Loucy (cell line): ENCODE results near the gene ZNF253.
"Not testable (repeated sequence)": the region's sequence is repeated elsewhere in the genome, so short reads cannot be mapped to it uniquely, and the experiment has no call there.

Experiments used
- H2AFZ ChIP-seq: fragments of 200-600 bp; sonication (generic); 2 replicates; pipeline ENCODE4 v1.6.0; 2016; ENCODE audit warnings: antibody characterized with exemption, mild to moderate bottlenecking, low read length, moderate library complexity
- H3F3A ChIP-seq: fragments of 200-600 bp; 2 replicates; pipeline ENCODE4 v1.6.0; 2016; ENCODE audit warnings: antibody characterized with exemption, low read depth, mild to moderate bottlenecking
- H3K27me3 ChIP-seq: fragments of 200-600 bp; sonication (generic); 2 replicates; pipeline ENCODE4 v1.6.1; 2014; ENCODE audit warnings: low read length, mild to moderate bottlenecking; ENCODE audit not compliant: insufficient read depth, poor library complexity, severe bottlenecking
- H3K36me3 ChIP-seq: fragments of 200-600 bp; sonication (generic); 2 replicates; pipeline ENCODE4 v1.6.1; 2016; ENCODE audit warnings: low read length; ENCODE audit not compliant: insufficient read depth
- H3K4me1 ChIP-seq: fragments of 200-600 bp; sonication (generic); 2 replicates; pipeline ENCODE4 v1.5.1; 2014; ENCODE audit warnings: low read length, mild to moderate bottlenecking; ENCODE audit not compliant: insufficient read depth, poor library complexity, severe bottlenecking
- H3K4me2 ChIP-seq: fragments of 200-600 bp; sonication (generic); 2 replicates; pipeline ENCODE4 v1.6.0; 2014; ENCODE audit warnings: antibody characterized with exemption, low read length, low read depth, mild to moderate bottlenecking; ENCODE audit not compliant: poor library complexity, severe bottlenecking
- H3K4me3 ChIP-seq: fragments of 200-600 bp; sonication (generic); 2 replicates; pipeline ENCODE4 v1.5.1; 2014; ENCODE audit warnings: low read length, mild to moderate bottlenecking, mixed read lengths; ENCODE audit not compliant: poor library complexity, severe bottlenecking
- H3K79me2 ChIP-seq: fragments of 200-600 bp; sonication (generic); 2 replicates; pipeline ENCODE4 v1.6.1; 2014; ENCODE audit warnings: low read length; ENCODE audit not compliant: insufficient read depth
- H3K9ac ChIP-seq: fragments of 200-600 bp; sonication (generic); 2 replicates; pipeline ENCODE4 v1.6.0; 2014; ENCODE audit warnings: mild to moderate bottlenecking, low read depth, low read length, moderate library complexity; ENCODE audit not compliant: poor library complexity, severe bottlenecking
- H3K9me2 ChIP-seq: fragments of 200-600 bp; sonication (generic); replicated peaks from 2 replicates; pipeline ENCODE4 v1.6.1; 2016; ENCODE audit warnings: low read depth, low read length, mixed read lengths
- H3K9me3 ChIP-seq: fragments of 200-600 bp; sonication (generic); 2 replicates; pipeline ENCODE4 v1.6.1; 2014; ENCODE audit warnings: mild to moderate bottlenecking, antibody characterized with exemption, low read length, low read depth; ENCODE audit not compliant: insufficient read depth
- H4K20me1 ChIP-seq: fragments of 200-600 bp; sonication (generic); 2 replicates; pipeline ENCODE4 v1.6.0; 2014; ENCODE audit warnings: antibody characterized with exemption, low read length, mild to moderate bottlenecking; ENCODE audit not compliant: insufficient read depth, poor library complexity, severe bottlenecking
- CTCF ChIP-seq: fragments of 200-600 bp; sonication (generic); conservative IDR thresholded peaks from 2 replicates; pipeline ENCODE4 v1.5.1; 2014; ENCODE audit warnings: mild to moderate bottlenecking, antibody characterized with exemption, low read length
- EZH2phosphoT487 ChIP-seq: fragments of 200-600 bp; IDR thresholded peaks from 2 replicates; pipeline ENCODE4 v1.6.1; 2018; ENCODE audit warnings: antibody characterized with exemption, mild to moderate bottlenecking, moderate library complexity, borderline replicate concordance

Gene ZNF253

DNA sequence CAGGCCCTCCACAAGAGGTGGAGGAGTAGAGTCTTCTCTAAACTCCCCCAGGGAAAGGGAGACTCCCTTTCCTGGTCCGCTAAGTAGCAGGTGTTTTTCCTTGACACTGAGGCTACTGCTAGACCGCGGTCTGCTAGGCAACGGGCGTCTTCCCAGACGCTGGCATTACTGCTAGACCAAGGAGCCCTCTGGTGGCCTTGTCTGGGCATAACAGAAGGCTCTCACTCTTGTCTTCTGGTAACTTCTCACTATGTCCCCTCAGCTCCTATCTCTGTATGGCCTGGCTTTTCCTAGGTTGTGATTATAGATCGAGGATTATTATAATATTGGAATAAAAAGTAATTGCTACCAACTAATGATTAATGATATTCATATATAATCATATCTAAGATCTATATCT lies 64.7 kb downstream of the ZNF253 start:
- not testable (repeated sequence) for H2AFZ ChIP-seq, H4K20me1 ChIP-seq, H3K4me1 ChIP-seq, H3K9me2 ChIP-seq, H3K4me3 ChIP-seq, H3K4me2 ChIP-seq, H3F3A ChIP-seq, H3K79me2 ChIP-seq, H3K9ac ChIP-seq
- Histone ChIP-seq H3K27me3 (peaks cover 11% of the 10 kb centered on the region), H3K9me3 (peaks cover 41% of the 10 kb centered on the region), H3K36me3 (peaks cover 87% of the 10 kb centered on the region)
- TF ChIP-seq CTCF, result peak; percentile 46

- peaks cover 56% of the 10 kb centered on the region for H3K36me3 ChIP-seq
- not testable (repeated sequence) for H3K79me2 ChIP-seq, H2AFZ ChIP-seq, H3K4me3 ChIP-seq, H4K20me1 ChIP-seq, H3K4me2 ChIP-seq, H3K9me2 ChIP-seq, H3K9ac ChIP-seq, H3K4me1 ChIP-seq, H3F3A ChIP-seq
- H3K27me3 ChIP-seq, result peaks cover 11% of the 10 kb centered on the region
- H3K9me3 ChIP-seq, result peaks cover 53% of the 10 kb centered on the region
Measured at GRCh38 chr19:19933432-19934314, 68.0 kb downstream of the ZNF253 start.

- Histone ChIP-seq H3K36me3 (peaks cover 31% of the 10 kb centered on the region), H3K9me3 (peaks cover 42% of the 10 kb centered on the region)
Measured at GRCh38 chr19:19937403-19937802, 71.7 kb downstream of the ZNF253 start.

More at GRCh38 chr19:19937403-19937802, 71.7 kb downstream of the ZNF253 start:
- Histone ChIP-seq H3K79me2 (no peaks in the 10 kb centered on the region), H3F3A (no peaks in the 10 kb centered on the region), H3K4me2 (no peak overlapping the region), H3K4me3 (no peak overlapping the region), H3K4me1 (no peaks in the 10 kb centered on the region), H3K9ac (no peak overlapping the region), H3K9me2 (no peaks in the 10 kb centered on the region), H4K20me1 (no peaks in the 10 kb centered on the region), H2AFZ (no peak overlapping the region), H3K27me3 (peaks cover 3% of the 10 kb centered on the region)
- no peak for TF ChIP-seq EZH2phosphoT487
- TF ChIP-seq CTCF, result no peak
